Stimulated activated CD4-positive, alpha-beta T cell treated with anti-CD3 and anti-CD28 coated beads, TNF-alpha, amount 100 ng/mL, for 48 hours (primary cell): Measurements from ENCODE around the gene CCDC27.

Experiments
- DNase-seq, 3 donors: peaks; one replicate each; pipeline ENCODE4 v3.0.0-alpha.2; 2020; ENCODE audit warnings: low read depth in 3 of 3

The CCDC27 gene

GRCh38 chr1:3774946-3775489 lies 22.8 kb downstream of the CCDC27 start:
- no peak for DNase-seq

- peak in 1 of 3 donors; percentile 43 for DNase-seq
These were observed 23.4 kb downstream of the CCDC27 start for GRCh38 chr1:3775490-3776230.

GRCh38 chr1:3776231-3776961 lies 24.1 kb downstream of the CCDC27 start:
- DNase-seq: no peak

- no peak for DNase-seq
These were observed 24.9 kb downstream of the CCDC27 start for GRCh38 chr1:3777078-3777547.

GRCh38 chr1:3777647-3778589 lies 25.7 kb downstream of the CCDC27 start:
- no peak for DNase-seq

GRCh38 chr1:3778590-3779264 lies 26.5 kb downstream of the CCDC27 start:
- no peak for DNase-seq

- no peak for DNase-seq
These were observed 27.1 kb downstream of the CCDC27 start for GRCh38 chr1:3779265-3779911.

GRCh38 chr1:3779912-3780416 lies 27.7 kb downstream of the CCDC27 start:
- no peak for DNase-seq

GRCh38 chr1:3780901-3781300 lies 28.7 kb downstream of the CCDC27 start:
- DNase-seq: no peak

- no peak for DNase-seq
These were observed 31.6 kb downstream of the CCDC27 start for GRCh38 chr1:3783651-3784474.

GRCh38 chr1:3785045-3785444 lies 32.8 kb downstream of the CCDC27 start:
- no peak for DNase-seq

GRCh38 chr1:3785456-3786157 lies 33.4 kb downstream of the CCDC27 start:
- no peak for DNase-seq

- DNase-seq: no peak
These were observed 34.5 kb downstream of the CCDC27 start for GRCh38 chr1:3786468-3787348.

- DNase-seq: peak in 2 of 3 donors; percentile 33 to 63
These were observed 35.1 kb downstream of the CCDC27 start for GRCh38 chr1:3787349-3787715.

GRCh38 chr1:3787745-3788605 lies 35.7 kb downstream of the CCDC27 start:
- no peak for DNase-seq

- DNase-seq: no peak
These were observed 36.6 kb downstream of the CCDC27 start for GRCh38 chr1:3788756-3789420.
